H9 (cell line): Measurements from ENCODE around the gene SLX4. TPM values are rescaled to one million over a fixed set of nuclear protein-coding genes. Genes with fewer than 3 reads are reported as not detected.

Experiments
- DNase-seq: peaks from one replicate; pipeline ENCODE4 v3.0.0-alpha.2; 2017
- H2AFZ ChIP-seq: one replicate; pipeline ENCODE4 v1.6.1; 2013; ENCODE audit warnings: mild to moderate bottlenecking, low read length, control low read depth, moderate library complexity
- H2AK5ac ChIP-seq: 2 replicates; pipeline ENCODE4 v1.6.1; 2013; ENCODE audit warnings: low read length, control low read depth, mixed read lengths; ENCODE audit not compliant: insufficient read length
- H2BK120ac ChIP-seq: one replicate; pipeline ENCODE4 v1.6.1; 2013; ENCODE audit warnings: low read depth, mild to moderate bottlenecking, low read length, control low read depth, inconsistent platforms; ENCODE audit not compliant: poor library complexity, severe bottlenecking
- H2BK12ac ChIP-seq: 2 replicates; pipeline ENCODE4 v1.6.1; 2013; ENCODE audit warnings: low read length, control low read depth, mixed read lengths, low read depth; ENCODE audit not compliant: insufficient read length
- H2BK15ac ChIP-seq: 2 replicates; pipeline ENCODE4 v1.6.1; 2013; ENCODE audit warnings: low read depth, low read length, control low read depth
- H2BK20ac ChIP-seq: one replicate; pipeline ENCODE4 v1.6.1; 2013; ENCODE audit warnings: low read depth, mild to moderate bottlenecking, low read length, control low read depth, inconsistent platforms; ENCODE audit not compliant: poor library complexity, severe bottlenecking
- H2BK5ac ChIP-seq: 2 replicates; pipeline ENCODE4 v1.6.1; 2013; ENCODE audit warnings: low read length, control low read depth, mixed read lengths; ENCODE audit not compliant: insufficient read length
- H3K14ac ChIP-seq: 2 replicates; pipeline ENCODE4 v1.6.1; 2013; ENCODE audit warnings: low read length, control low read depth; ENCODE audit not compliant: insufficient read depth
- H3K18ac ChIP-seq: 2 replicates; pipeline ENCODE4 v1.6.1; 2013; ENCODE audit warnings: low read depth, mild to moderate bottlenecking, mixed read lengths, low read length, control low read depth; ENCODE audit not compliant: insufficient read length
- H3K23ac ChIP-seq: 2 replicates; pipeline ENCODE4 v1.6.1; 2013; ENCODE audit warnings: low read length, control low read depth, mixed read lengths, low read depth; ENCODE audit not compliant: insufficient read length
- H3K23me2 ChIP-seq: 2 replicates; pipeline ENCODE4 v1.6.1; 2013; ENCODE audit warnings: low read depth, mild to moderate bottlenecking, mixed read lengths, low read length, control low read depth; ENCODE audit not compliant: insufficient read length, poor library complexity, severe bottlenecking
- H3K27ac ChIP-seq: 2 replicates; pipeline ENCODE4 v1.5.1; 2013; ENCODE audit warnings: low read length, control low read depth, mixed read lengths, low read depth; ENCODE audit not compliant: insufficient read length
- H3K27me3 ChIP-seq: 2 replicates; pipeline ENCODE4 v1.6.1; 2013; ENCODE audit warnings: low read length, control low read depth, inconsistent platforms; ENCODE audit not compliant: insufficient read depth
- H3K4ac ChIP-seq: 2 replicates; pipeline ENCODE4 v1.6.1; 2013; ENCODE audit warnings: low read depth, mild to moderate bottlenecking, control low read depth, inconsistent platforms, low read length, moderate library complexity
- H3K4me1 ChIP-seq: 2 replicates; pipeline ENCODE4 v1.6.1; 2013; ENCODE audit warnings: low read length, control low read depth, inconsistent platforms; ENCODE audit not compliant: insufficient read depth
- H3K4me2 ChIP-seq: 2 replicates; pipeline ENCODE4 v1.6.1; 2013; ENCODE audit warnings: low read length, control low read depth, mixed read lengths; ENCODE audit not compliant: insufficient read length, insufficient read depth
- H3K56ac ChIP-seq: 2 replicates; pipeline ENCODE4 v1.6.1; 2013; ENCODE audit warnings: low read depth, mild to moderate bottlenecking, mixed read lengths, low read length, control low read depth; ENCODE audit not compliant: insufficient read length
- H3K79me1 ChIP-seq: 2 replicates; pipeline ENCODE4 v1.6.1; 2013; ENCODE audit warnings: low read depth, mild to moderate bottlenecking, moderate library complexity, low read length, control low read depth, inconsistent platforms; ENCODE audit not compliant: insufficient read depth, poor library complexity, severe bottlenecking
- H3K79me2 ChIP-seq: 2 replicates; pipeline ENCODE4 v1.6.1; 2013; ENCODE audit warnings: low read length, control low read depth, inconsistent platforms; ENCODE audit not compliant: insufficient read depth
- H3K9ac ChIP-seq: 2 replicates; pipeline ENCODE4 v1.6.1; 2013; ENCODE audit warnings: low read length, control low read depth, mixed read lengths; ENCODE audit not compliant: insufficient read length; ENCODE audit errors: extremely low read depth
- H3K9me3 ChIP-seq: one replicate; pipeline ENCODE4 v1.6.1; 2013; ENCODE audit warnings: low read depth, low read length, inconsistent platforms; ENCODE audit not compliant: control insufficient read depth
- H3T11ph ChIP-seq: one replicate; pipeline ENCODE4 v1.6.1; 2013; ENCODE audit warnings: mild to moderate bottlenecking, low read length, control low read depth, inconsistent platforms
- H4K20me1 ChIP-seq: one replicate; pipeline ENCODE4 v1.6.1; 2013; ENCODE audit not compliant: control insufficient read depth, insufficient read length, insufficient read depth
- H4K5ac ChIP-seq: 2 replicates; pipeline ENCODE4 v1.6.1; 2013; ENCODE audit warnings: low read depth, mild to moderate bottlenecking, mixed read lengths, low read length, control low read depth; ENCODE audit not compliant: insufficient read length
- H4K8ac ChIP-seq: replicated peaks from 2 replicates; pipeline ENCODE4 v1.6.1; 2013; ENCODE audit warnings: low read length, control low read depth, mixed read lengths, low read depth; ENCODE audit not compliant: insufficient read length
- H4K91ac ChIP-seq: 2 replicates; pipeline ENCODE4 v1.6.1; 2013; ENCODE audit warnings: low read depth, mild to moderate bottlenecking, moderate library complexity, mixed read lengths, low read length, control low read depth; ENCODE audit not compliant: insufficient read length
- H3K27ac Mint-ChIP-seq, 3 experiments: 2 replicates in 2 of 3; 3 replicates in 1 of 3; pipeline ENCODE4 v1.8.0; 2020 to 2021; ENCODE audit warnings: mixed read lengths in 3 of 3, mild to moderate bottlenecking in 1 of 3, moderate library complexity in 1 of 3
- H3K27me3 Mint-ChIP-seq: 2 replicates; pipeline ENCODE4 v1.8.0; 2021; ENCODE audit warnings: low read depth, mild to moderate bottlenecking, moderate library complexity, mixed read lengths
- H3K36me3 Mint-ChIP-seq, 3 experiments: 2 replicates in 2 of 3; 3 replicates in 1 of 3; pipeline ENCODE4 v1.8.0; 2020 to 2021; ENCODE audit warnings: low read depth in 3 of 3, mixed read lengths in 3 of 3; ENCODE audit not compliant: insufficient read depth in 1 of 3
- H3K4me1 Mint-ChIP-seq, 2 experiments: 2 replicates each; pipeline ENCODE4 v1.8.0; 2020; ENCODE audit warnings: mixed read lengths in 2 of 2
- H3K4me3 Mint-ChIP-seq, 2 experiments: 2 replicates in 1 of 2; 3 replicates in 1 of 2; pipeline ENCODE4 v1.8.0; 2020 to 2021; ENCODE audit warnings: mild to moderate bottlenecking in 2 of 2, mixed read lengths in 2 of 2, moderate library complexity in 1 of 2
- H3K9me3 Mint-ChIP-seq, 2 experiments: 2 replicates in 1 of 2; 3 replicates in 1 of 2; pipeline ENCODE4 v1.8.0; 2020; ENCODE audit warnings: mild to moderate bottlenecking in 2 of 2, mixed read lengths in 2 of 2, moderate library complexity in 1 of 2
- CTCF ChIP-seq: fragments of 200-600 bp; sonication (generic); conservative IDR thresholded peaks from 3 replicates; pipeline ENCODE4 v1.8.0; 2021; ENCODE audit warnings: antibody characterized with exemption, mild to moderate bottlenecking
- WGBS: extraction: QIAGEN DNeasy Blood & Tissue Kit; methylation state at CpG from one replicate; pipeline ENCODE4 v1.1.7; 2013; ENCODE audit warnings: missing lambda C conversion rate, low lambda C conversion rate, mixed read lengths; ENCODE audit not compliant: insufficient read length; ENCODE audit errors: extremely low coverage; 5-methylcytosine and 5-hydroxymethylcytosine counted together
- total RNA-seq: library from RNA; stranded (reverse); gene quantifications from 2 replicates; pipeline ENCODE4 v1.2.1, GENCODE V29; 2021

The SLX4 gene
- total RNA-seq, 1 experiment from 2014 or later: 9.9 TPM

- no peak overlapping the region for H3K27ac Mint-ChIP-seq
- H3K23ac ChIP-seq: no peak overlapping the region
- no peak overlapping the region for H3K56ac ChIP-seq
- H4K5ac ChIP-seq: no peak overlapping the region
- peaks cover 57 to 76% (median 71%) of the 10 kb centered on the region in 3 experiments for H3K36me3 Mint-ChIP-seq
- H3K4me3 Mint-ChIP-seq: no peak overlapping the region
- H2AFZ ChIP-seq: no peak overlapping the region
- H3K27me3 Mint-ChIP-seq: no peaks in the 10 kb centered on the region
- no peak overlapping the region for H2BK20ac ChIP-seq
- H3K23me2 ChIP-seq: no peaks in the 10 kb centered on the region
- no peak overlapping the region for H2BK15ac ChIP-seq
- no peak for TF ChIP-seq CTCF
- no peak overlapping the region for H3K18ac ChIP-seq
- H4K91ac ChIP-seq: no peak overlapping the region
- H3K79me2 ChIP-seq: no peaks in the 10 kb centered on the region
- H3K4me2 ChIP-seq: no peak overlapping the region
- no peaks in the 10 kb centered on the region for H3K4me1 ChIP-seq
- H3K27ac ChIP-seq: no peak overlapping the region
- H3T11ph ChIP-seq: no peak overlapping the region
- no peak overlapping the region for H2BK5ac ChIP-seq
- peaks cover 23 to 24% of the 10 kb centered on the region in 2 experiments for H3K9me3 Mint-ChIP-seq
- no peak overlapping the region for H2BK12ac ChIP-seq
- H3K9ac ChIP-seq: no peak overlapping the region
- no peak overlapping the region for H2AK5ac ChIP-seq
- no peaks in the 10 kb centered on the region for H3K27me3 ChIP-seq
- no peak overlapping the region for H2BK120ac ChIP-seq
- H3K4ac ChIP-seq: no peak overlapping the region
- H3K9me3 ChIP-seq: peaks cover 18% of the 10 kb centered on the region
- H4K8ac ChIP-seq: no peak overlapping the region
- WGBS: no CpG with 5 or more reads among the region's 7 CpGs
- no peaks in the 10 kb centered on the region for H3K79me1 ChIP-seq
- no peak overlapping the region for H3K14ac ChIP-seq
- DNase-seq: no peak
- no peaks in the 10 kb centered on the region for H4K20me1 ChIP-seq
- H3K4me1 Mint-ChIP-seq: no peaks in the 10 kb centered on the region
Measured at GRCh38 chr16:3602320-3602653, 9.1 kb downstream of the SLX4 start.
